PC-9 (cell line): ENCODE results near the gene KLHL40. TPM values are rescaled to one million over a fixed set of nuclear protein-coding genes. Genes with fewer than 3 reads are reported as not detected.

ENCODE experiments used
- BruUV-seq: library from RNA; stranded (reverse); fragments of 400-500 nt; replicated peaks from 2 replicates; lab custom pipeline; 2021; lab: Mats Ljungman, UMichigan
- CTCF ChIA-PET: fragments of 300-600 bp; sonication (Branson Sonifier 250); formaldehyde crosslinking; loops from one replicate; lab custom pipeline; 2022; ENCODE audit warnings: antibody characterized with exemption; lab: Charles Lee
- POLR2A ChIA-PET: fragments of 300-600 bp; sonication (Branson Sonifier 250); formaldehyde crosslinking; loops from one replicate; lab custom pipeline; 2022; ENCODE audit warnings: antibody characterized with exemption; ENCODE audit not compliant: unreplicated experiment; lab: Charles Lee
- DNase-seq, 2 experiments: peaks; one replicate each; pipeline versions ENCODE4 v3.0.0 to v3.0.0-alpha.2; 2015 to 2022; ENCODE audit warnings: mixed read lengths in 1 of 2
- H2AFZ ChIP-seq: fragments of 200-600 bp; sonication (generic); 2 replicates; pipeline ENCODE4 v1.8.1; 2017; ENCODE audit warnings: antibody characterized with exemption
- H3F3A ChIP-seq: fragments of 200-600 bp; sonication (generic); 2 replicates; pipeline ENCODE4 v1.8.1; 2017; ENCODE audit warnings: antibody characterized with exemption, mild to moderate bottlenecking, low read depth; ENCODE audit not compliant: insufficient read depth
- H3K27ac ChIP-seq: fragments of 200-600 bp; sonication (generic); 2 replicates; pipeline ENCODE4 v1.6.1; 2016; ENCODE audit warnings: mixed run types
- H3K27me3 ChIP-seq: fragments of 200-600 bp; sonication (generic); 2 replicates; pipeline ENCODE4 v1.6.1; 2016; ENCODE audit warnings: low read depth, mixed run types; ENCODE audit not compliant: insufficient read depth
- H3K36me3 ChIP-seq: fragments of 200-600 bp; sonication (generic); 2 replicates; pipeline ENCODE4 v1.6.1; 2016; ENCODE audit warnings: low read depth, mixed run types
- H3K4me1 ChIP-seq: fragments of 200-600 bp; sonication (generic); replicated peaks from 2 replicates; pipeline ENCODE4 v1.6.1; 2016; ENCODE audit warnings: mixed run types; ENCODE audit not compliant: insufficient read depth
- H3K4me2 ChIP-seq: fragments of 200-600 bp; sonication (generic); 2 replicates; pipeline ENCODE4 v1.6.1; 2017; ENCODE audit warnings: mixed run types
- H3K4me3 ChIP-seq: fragments of 200-600 bp; sonication (generic); 2 replicates; pipeline ENCODE4 v1.6.1; 2016; ENCODE audit warnings: mixed run types
- H3K79me2 ChIP-seq: fragments of 200-600 bp; sonication (generic); 2 replicates; pipeline ENCODE4 v1.6.1; 2017; ENCODE audit warnings: low read depth, mixed run types
- H3K9me2 ChIP-seq: fragments of 200-600 bp; sonication (generic); 2 replicates; pipeline ENCODE4 v1.8.1; 2017; ENCODE audit warnings: mild to moderate bottlenecking; ENCODE audit not compliant: insufficient read depth
- H3K9me3 ChIP-seq: fragments of 200-600 bp; sonication (generic); 2 replicates; pipeline ENCODE4 v1.8.1; 2016; ENCODE audit warnings: low read depth; ENCODE audit not compliant: insufficient read depth
- H4K20me1 ChIP-seq: fragments of 200-600 bp; sonication (generic); 2 replicates; pipeline ENCODE4 v1.8.1; 2017; ENCODE audit not compliant: insufficient read depth
- CTCF ChIP-seq: fragments of 200-600 bp; sonication (generic); conservative IDR thresholded peaks from 2 replicates; pipeline ENCODE4 v1.6.1; 2017; ENCODE audit warnings: mixed run types, antibody characterized with exemption, mild to moderate bottlenecking, moderate library complexity
- EZH2 ChIP-seq: fragments of 200-600 bp; sonication (generic); IDR thresholded peaks from 2 replicates; pipeline ENCODE4 v1.8.0; 2017; ENCODE audit warnings: antibody characterized with exemption, low read depth
- intact Hi-C: fragments of 100-400 bp; cut with micrococcal nuclease; formaldehyde crosslinking; loops from one replicate; pipeline ENCODE4 v1.10.0; 2022; ENCODE audit not compliant: unreplicated experiment
- total RNA-seq: library from RNA; stranded (reverse); gene quantifications from 2 replicates; pipeline ENCODE4 v1.2.3, GENCODE V29; 2021

Gene KLHL40
- total RNA-seq, 1 experiment from 2014 or later, result not detected

GRCh38 chr3:42710323-42711021 lies 25.1 kb downstream of the KLHL40 start:
- no peaks in the 10 kb centered on the region for H4K20me1 ChIP-seq
- no peaks in the 10 kb centered on the region for H3K9me2 ChIP-seq
- TF ChIP-seq EZH2 (no peak), CTCF (no peak)
- ChIA-PET POLR2A (no interaction called here), CTCF (no interaction called here)
- intact Hi-C loops, result no loop called here
- no TSS peak for BruUV-seq
- H3K4me3 ChIP-seq, result no peak overlapping the region
- no peak overlapping the region for H3K4me2 ChIP-seq
- no peak overlapping the region for H3K27ac ChIP-seq
- H3K36me3 ChIP-seq, result no peaks in the 10 kb centered on the region
- no peak for DNase-seq
- no peaks in the 10 kb centered on the region for H3K9me3 ChIP-seq
- H3F3A ChIP-seq, result no peaks in the 10 kb centered on the region
- no peak overlapping the region for H2AFZ ChIP-seq
- H3K79me2 ChIP-seq, result no peaks in the 10 kb centered on the region
- no peaks in the 10 kb centered on the region for H3K27me3 ChIP-seq
- no peaks in the 10 kb centered on the region for H3K4me1 ChIP-seq

GRCh38 chr3:42711491-42712343 lies 26.4 kb downstream of the KLHL40 start:
- intact Hi-C loops, result no loop called here
- Histone ChIP-seq H3K79me2 (no peaks in the 10 kb centered on the region), H4K20me1 (no peaks in the 10 kb centered on the region), H3K27ac (no peak overlapping the region), H3K9me2 (no peaks in the 10 kb centered on the region), H3K4me3 (no peak overlapping the region), H3K27me3 (no peaks in the 10 kb centered on the region), H3K4me1 (no peaks in the 10 kb centered on the region), H3K9me3 (no peaks in the 10 kb centered on the region), H3K4me2 (no peak overlapping the region), H3K36me3 (no peaks in the 10 kb centered on the region), H3F3A (no peaks in the 10 kb centered on the region), H2AFZ (no peak overlapping the region)
- TF ChIP-seq EZH2 (no peak), CTCF (no peak)
- BruUV-seq, result no TSS peak
- no peak for DNase-seq
- CTCF ChIA-PET, result interaction anchor here (0.5 kb wide), 1 partner anchor 1659 kb away, joined by 13 read pairs; no protein-coding TSS in a partner anchor
- POLR2A ChIA-PET, result no interaction called here

- ChIA-PET CTCF (no interaction called here), POLR2A (no interaction called here)
- H3K36me3 ChIP-seq, result no peaks in the 10 kb centered on the region
- TF ChIP-seq CTCF, result no peak
- no peak for TF ChIP-seq EZH2
- H3K79me2 ChIP-seq, result no peaks in the 10 kb centered on the region
- H3K27ac ChIP-seq, result no peak overlapping the region
- H3F3A ChIP-seq, result no peaks in the 10 kb centered on the region
- H3K4me3 ChIP-seq, result no peak overlapping the region
- no peaks in the 10 kb centered on the region for H3K27me3 ChIP-seq
- H2AFZ ChIP-seq, result no peak overlapping the region
- intact Hi-C loops, result no loop called here
- H3K9me2 ChIP-seq, result no peaks in the 10 kb centered on the region
- H3K9me3 ChIP-seq, result no peaks in the 10 kb centered on the region
- BruUV-seq, result no TSS peak
- H3K4me1 ChIP-seq, result no peaks in the 10 kb centered on the region
- H3K4me2 ChIP-seq, result no peak overlapping the region
- H4K20me1 ChIP-seq, result no peaks in the 10 kb centered on the region
- DNase-seq, result no peak
Observed at GRCh38 chr3:42712344-42712648, 27.0 kb downstream of the KLHL40 start.
